ENCODE measurements around the gene BTBD9. TPM values are rescaled to one million over a fixed set of nuclear protein-coding genes. Genes with fewer than 3 reads are reported as not detected.
A peak's percentile ranks its signal among the peaks of the same experiment; 100 is the strongest.

BTBD9 gene
- total RNA-seq, 1 experiment from 2014 or later = 4.7 TPM

DNA sequence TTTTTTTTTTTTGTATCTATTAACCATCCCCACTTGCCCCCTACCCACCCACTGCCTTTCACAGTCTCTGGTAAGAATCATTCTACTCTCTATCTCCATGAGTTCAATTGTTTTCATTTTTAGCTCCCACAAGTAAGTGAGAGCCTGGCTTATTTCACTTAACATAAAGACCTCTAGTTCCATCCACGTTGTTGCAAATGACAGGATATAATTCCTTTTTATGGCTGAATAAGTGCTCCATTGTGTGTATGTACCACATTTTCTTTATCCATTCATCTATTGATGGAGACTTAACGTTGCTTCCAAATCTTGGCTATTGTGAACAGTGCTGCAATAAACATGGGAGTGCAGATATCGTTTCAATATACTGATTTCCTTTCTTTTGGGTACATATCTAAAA lies 328.5 kb downstream of the BTBD9 start:
- Histone ChIP-seq H4K20me1 (ENCODE audit: insufficient read depth, low read depth, low read length) (no peaks in the 10 kb centered on the region; the same call in 1 of the 2 replicates), H3K27me3 (ENCODE audit: low read length) (no peaks in the 10 kb centered on the region), H3K36me3 (ENCODE audit: insufficient read depth, low read length) (no peaks in the 10 kb centered on the region), H3K9ac (ENCODE audit: low read length) (no peak overlapping the region), H3K4me2 (ENCODE audit: low read depth, low read length, poor library complexity, severe bottlenecking) (no peak overlapping the region), H3K27ac (ENCODE audit: low read length) (no peak overlapping the region), H3K9me3 (ENCODE audit: low read length) (no peaks in the 10 kb centered on the region), H3K79me2 (ENCODE audit: low read length) (no peaks in the 10 kb centered on the region), H3K4me3 (ENCODE audit: low read length) (no peak overlapping the region), H3K9me2 (replicated peaks; ENCODE audit: insufficient read depth, low read length) (no peaks in the 10 kb centered on the region), H3K4me1 (ENCODE audit: low read length) (peaks cover 18% of the 10 kb centered on the region), H2AFZ (ENCODE audit: low read length) (no peak overlapping the region)
- DNase-seq = no peak

DNA sequence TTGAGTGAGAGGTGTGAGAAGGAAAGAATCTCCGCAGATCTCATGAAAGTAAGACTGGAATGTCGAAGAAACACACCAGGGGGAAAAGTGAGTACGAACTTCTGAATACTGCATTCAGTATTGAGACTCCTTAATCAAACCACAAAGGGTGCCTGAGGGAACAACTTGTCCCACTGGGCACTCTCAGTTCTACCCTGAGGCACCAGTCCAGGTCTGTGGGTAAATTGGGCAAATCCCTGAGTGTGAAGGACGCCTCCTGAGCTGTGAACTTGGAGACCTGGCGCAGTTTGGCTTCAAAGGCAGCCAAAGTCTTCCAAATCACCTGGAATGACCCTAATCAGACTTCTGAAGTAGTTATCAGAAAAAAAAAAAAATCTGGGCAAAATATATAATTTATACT lies 329.7 kb downstream of the BTBD9 start:
- Histone ChIP-seq H3K9ac (ENCODE audit: low read length) (no peak overlapping the region), H3K4me2 (ENCODE audit: low read depth, low read length, poor library complexity, severe bottlenecking) (no peak overlapping the region), H3K4me1 (ENCODE audit: low read length) (peaks cover 18% of the 10 kb centered on the region), H3K9me2 (replicated peaks; ENCODE audit: insufficient read depth, low read length) (no peaks in the 10 kb centered on the region), H3K79me2 (ENCODE audit: low read length) (no peaks in the 10 kb centered on the region), H3K4me3 (ENCODE audit: low read length) (no peak overlapping the region), H3K27me3 (ENCODE audit: low read length) (no peaks in the 10 kb centered on the region), H2AFZ (ENCODE audit: low read length) (no peak overlapping the region), H4K20me1 (ENCODE audit: insufficient read depth, low read depth, low read length) (no peaks in the 10 kb centered on the region; the same call in 1 of the 2 replicates), H3K27ac (ENCODE audit: low read length) (no peak overlapping the region), H3K36me3 (ENCODE audit: insufficient read depth, low read length) (no peaks in the 10 kb centered on the region), H3K9me3 (ENCODE audit: low read length) (no peaks in the 10 kb centered on the region)
- DNase-seq = no peak

DNA sequence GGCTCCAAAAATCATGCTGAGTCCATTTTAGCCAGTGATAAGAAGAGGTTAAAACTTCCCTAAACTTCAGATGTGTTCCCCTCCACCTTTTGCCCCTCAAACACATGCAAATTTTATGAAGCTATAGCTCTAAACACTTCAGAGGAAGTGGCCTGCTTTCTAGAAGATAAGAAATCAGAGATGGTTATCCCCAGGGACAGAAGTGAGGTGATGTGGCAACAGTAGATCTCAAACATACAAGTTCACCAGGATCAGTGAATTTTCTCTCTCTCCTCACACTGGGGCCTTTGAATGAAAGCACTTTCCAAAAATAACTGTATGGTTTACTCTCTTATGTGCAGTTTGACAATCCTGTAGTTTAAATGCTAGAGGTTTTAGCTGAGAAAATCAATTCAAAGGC lies 332.0 kb downstream of the BTBD9 start:
- no peaks in the 10 kb centered on the region; the same call in 1 of the 2 replicates for H4K20me1 ChIP-seq (ENCODE audit: insufficient read depth, low read depth, low read length)
- H3K79me2 ChIP-seq (ENCODE audit: low read length) = no peaks in the 10 kb centered on the region
- no peaks in the 10 kb centered on the region for H3K9me2 ChIP-seq (replicated peaks; ENCODE audit: insufficient read depth, low read length)
- H3K27ac ChIP-seq (ENCODE audit: low read length) = no peak overlapping the region
- H3K4me1 ChIP-seq (ENCODE audit: low read length) = peaks cover 18% of the 10 kb centered on the region
- H3K9me3 ChIP-seq (ENCODE audit: low read length) = no peaks in the 10 kb centered on the region
- no peak overlapping the region for H2AFZ ChIP-seq (ENCODE audit: low read length)
- peak overlapping the region; percentile 19 for H3K4me2 ChIP-seq (ENCODE audit: low read depth, low read length, poor library complexity, severe bottlenecking)
- no peaks in the 10 kb centered on the region for H3K36me3 ChIP-seq (ENCODE audit: insufficient read depth, low read length)
- H3K9ac ChIP-seq (ENCODE audit: low read length) = no peak overlapping the region
- DNase-seq = peak; percentile 65
- H3K27me3 ChIP-seq (ENCODE audit: low read length) = no peaks in the 10 kb centered on the region
- H3K4me3 ChIP-seq (ENCODE audit: low read length) = no peak overlapping the region

DNA sequence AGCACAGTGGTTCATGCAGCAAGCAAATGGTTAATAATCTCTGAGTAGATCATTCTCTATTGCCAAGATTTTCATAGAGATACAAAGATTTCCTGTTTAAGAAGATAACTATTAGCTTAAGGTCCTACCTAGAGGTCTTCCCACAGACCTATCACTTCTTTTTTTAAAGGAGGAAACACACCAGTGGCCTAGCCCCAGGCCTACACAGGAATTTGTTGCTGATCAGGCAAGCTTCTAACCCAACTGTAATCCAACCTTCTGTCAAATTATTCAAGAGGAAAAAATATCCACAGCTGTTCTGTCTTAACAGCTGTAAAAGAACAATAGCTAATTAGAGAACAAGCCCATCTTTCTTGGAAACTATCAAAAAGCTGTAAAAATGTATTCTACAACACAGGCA lies 332.8 kb downstream of the BTBD9 start:
- Histone ChIP-seq H3K27ac (ENCODE audit: low read length) (no peak overlapping the region), H3K4me2 (ENCODE audit: low read depth, low read length, poor library complexity, severe bottlenecking) (peak overlapping the region; percentile 19), H3K9me2 (replicated peaks; ENCODE audit: insufficient read depth, low read length) (no peaks in the 10 kb centered on the region), H3K4me3 (ENCODE audit: low read length) (no peak overlapping the region), H3K79me2 (ENCODE audit: low read length) (no peaks in the 10 kb centered on the region), H4K20me1 (ENCODE audit: insufficient read depth, low read depth, low read length) (no peaks in the 10 kb centered on the region; the same call in 1 of the 2 replicates), H3K9ac (ENCODE audit: low read length) (no peak overlapping the region), H2AFZ (ENCODE audit: low read length) (no peak overlapping the region), H3K27me3 (ENCODE audit: low read length) (no peaks in the 10 kb centered on the region), H3K4me1 (ENCODE audit: low read length) (peaks cover 18% of the 10 kb centered on the region), H3K9me3 (ENCODE audit: low read length) (no peaks in the 10 kb centered on the region), H3K36me3 (ENCODE audit: insufficient read depth, low read length) (no peaks in the 10 kb centered on the region)
- DNase-seq = no peak

DNA sequence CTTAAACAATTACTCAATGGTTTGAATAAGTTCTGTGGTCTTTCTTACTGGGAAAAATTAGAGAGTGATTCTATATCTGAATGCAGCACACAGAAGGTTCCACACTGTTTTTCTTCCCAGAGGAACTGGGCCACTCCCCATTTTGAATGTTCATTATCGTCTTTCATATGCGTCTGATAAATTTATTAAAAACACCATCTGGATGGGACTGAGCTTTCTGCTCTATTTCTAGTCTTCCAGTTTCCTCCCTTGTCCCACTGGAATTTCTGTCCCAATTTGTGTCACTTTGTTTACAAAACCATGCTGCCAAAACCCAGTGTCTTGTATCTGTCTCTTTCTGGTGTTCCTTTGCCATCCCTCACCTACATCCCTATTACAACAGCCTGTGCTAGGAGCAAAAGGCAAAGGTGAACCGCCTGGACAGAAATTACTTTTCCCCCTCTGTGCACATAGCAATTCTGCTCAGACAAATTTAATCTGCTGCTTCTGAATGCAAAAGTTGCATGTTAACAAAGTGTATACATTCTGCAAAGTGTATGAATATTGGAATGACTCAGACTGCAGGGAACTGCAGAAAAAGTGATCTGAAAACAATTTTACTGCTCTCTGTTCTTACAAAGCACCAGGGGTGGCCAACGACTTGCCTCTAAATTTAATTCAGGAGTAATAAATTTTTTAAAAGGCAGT lies 333.6 kb downstream of the BTBD9 start:
- Histone ChIP-seq H3K4me3 (ENCODE audit: low read length) (no peak overlapping the region), H3K27me3 (ENCODE audit: low read length) (no peaks in the 10 kb centered on the region), H3K9ac (ENCODE audit: low read length) (no peak overlapping the region), H3K4me2 (ENCODE audit: low read depth, low read length, poor library complexity, severe bottlenecking) (no peak overlapping the region), H3K36me3 (ENCODE audit: insufficient read depth, low read length) (no peaks in the 10 kb centered on the region), H3K9me2 (replicated peaks; ENCODE audit: insufficient read depth, low read length) (no peaks in the 10 kb centered on the region), H3K79me2 (ENCODE audit: low read length) (no peaks in the 10 kb centered on the region), H3K4me1 (ENCODE audit: low read length) (peaks cover 18% of the 10 kb centered on the region), H2AFZ (ENCODE audit: low read length) (no peak overlapping the region), H3K27ac (ENCODE audit: low read length) (no peak overlapping the region), H4K20me1 (ENCODE audit: insufficient read depth, low read depth, low read length) (no peaks in the 10 kb centered on the region; the same call in 1 of the 2 replicates), H3K9me3 (ENCODE audit: low read length) (no peaks in the 10 kb centered on the region)
- DNase-seq = no peak

- H3K4me3 ChIP-seq (ENCODE audit: low read length) = no peak overlapping the region
Observed at GRCh38 chr6:38302838-38303237, 336.9 kb downstream of the BTBD9 start.

DNA sequence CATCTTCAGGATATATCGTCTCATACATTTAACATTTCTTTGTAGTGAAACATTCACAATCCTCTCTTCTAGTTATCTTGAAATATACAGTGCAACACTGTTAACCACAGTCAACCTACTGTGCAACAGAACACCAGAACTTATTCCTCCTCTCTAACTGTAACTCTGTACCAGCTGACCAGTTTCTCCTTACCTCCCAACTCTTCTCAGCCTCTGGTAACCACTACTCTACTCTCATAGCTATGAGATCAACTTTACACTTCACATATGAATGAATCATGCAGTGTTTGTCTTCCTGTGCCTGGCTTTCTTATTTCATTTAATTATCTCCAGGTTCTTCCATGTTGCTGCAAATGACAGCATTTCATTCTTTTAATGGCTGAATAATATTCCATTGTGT lies 337.6 kb downstream of the BTBD9 start:
- Histone ChIP-seq H4K20me1 (ENCODE audit: insufficient read depth, low read depth, low read length) (no peaks in the 10 kb centered on the region), H2AFZ (ENCODE audit: low read length) (no peak overlapping the region), H3K4me2 (ENCODE audit: low read depth, low read length, poor library complexity, severe bottlenecking) (no peak overlapping the region), H3K9me2 (replicated peaks; ENCODE audit: insufficient read depth, low read length) (no peaks in the 10 kb centered on the region), H3K9ac (ENCODE audit: low read length) (no peak overlapping the region), H3K4me3 (ENCODE audit: low read length) (no peak overlapping the region), H3K27ac (ENCODE audit: low read length) (no peak overlapping the region), H3K36me3 (ENCODE audit: insufficient read depth, low read length) (no peaks in the 10 kb centered on the region), H3K27me3 (ENCODE audit: low read length) (no peaks in the 10 kb centered on the region), H3K9me3 (ENCODE audit: low read length) (no peaks in the 10 kb centered on the region), H3K4me1 (ENCODE audit: low read length) (peaks cover 7% of the 10 kb centered on the region), H3K79me2 (ENCODE audit: low read length) (no peaks in the 10 kb centered on the region)
- DNase-seq = no peak

More at GRCh38 chr6:38302838-38303237, 336.9 kb downstream of the BTBD9 start:
- H3K4me2 ChIP-seq (ENCODE audit: low read depth, low read length, poor library complexity, severe bottlenecking) = no peak overlapping the region
- no peak overlapping the region for H3K9ac ChIP-seq (ENCODE audit: low read length)
- H3K9me3 ChIP-seq (ENCODE audit: low read length) = no peaks in the 10 kb centered on the region
- H4K20me1 ChIP-seq (ENCODE audit: insufficient read depth, low read depth, low read length) = no peaks in the 10 kb centered on the region; the same call in 1 of the 2 replicates
- no peaks in the 10 kb centered on the region for H3K36me3 ChIP-seq (ENCODE audit: insufficient read depth, low read length)
- H2AFZ ChIP-seq (ENCODE audit: low read length) = no peak overlapping the region
- DNase-seq = no peak
- H3K79me2 ChIP-seq (ENCODE audit: low read length) = no peaks in the 10 kb centered on the region
- no peak overlapping the region for H3K27ac ChIP-seq (ENCODE audit: low read length)
- no peaks in the 10 kb centered on the region for H3K9me2 ChIP-seq (replicated peaks; ENCODE audit: insufficient read depth, low read length)
- no peaks in the 10 kb centered on the region for H3K27me3 ChIP-seq (ENCODE audit: low read length)
- peaks cover 14% of the 10 kb centered on the region for H3K4me1 ChIP-seq (ENCODE audit: low read length)

DNA sequence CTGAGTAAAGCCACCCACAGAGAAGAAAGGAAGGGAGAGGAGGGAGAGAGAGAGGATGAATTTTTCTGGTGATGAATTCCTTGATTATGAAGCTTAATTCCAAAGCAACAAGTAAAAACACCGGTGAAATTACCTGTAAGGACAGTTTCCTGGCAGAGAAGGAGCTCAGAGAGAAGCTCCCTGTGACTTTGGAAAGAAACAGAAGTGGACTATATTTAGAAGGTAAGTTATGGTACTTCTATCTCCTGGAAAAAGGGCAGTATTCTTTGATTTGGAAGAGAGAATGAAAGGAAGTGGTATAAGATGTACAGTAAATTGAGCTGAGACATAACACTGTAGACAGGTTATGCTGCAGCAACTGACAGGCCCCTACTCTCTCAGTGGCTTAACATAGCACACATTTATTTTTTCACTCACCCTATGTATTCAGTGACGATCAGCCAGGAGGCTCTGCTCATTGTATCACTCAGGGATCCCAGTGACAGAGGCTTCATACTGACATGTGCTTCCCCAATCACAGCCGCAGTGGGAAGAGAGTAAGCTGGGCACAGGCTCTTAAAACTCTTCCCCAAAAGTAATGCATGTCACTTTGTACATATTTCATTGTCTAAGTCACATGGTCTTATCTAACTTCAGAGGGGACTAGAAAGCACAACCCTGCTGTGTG lies 349.5 kb downstream of the BTBD9 start:
- H3K36me3 ChIP-seq (ENCODE audit: insufficient read depth, low read length) = no peaks in the 10 kb centered on the region
- H3K9me2 ChIP-seq (replicated peaks; ENCODE audit: insufficient read depth, low read length) = no peaks in the 10 kb centered on the region
- H2AFZ ChIP-seq (ENCODE audit: low read length) = no peak overlapping the region
- H4K20me1 ChIP-seq (ENCODE audit: insufficient read depth, low read depth, low read length) = no peaks in the 10 kb centered on the region
- no peak overlapping the region for H3K4me3 ChIP-seq (ENCODE audit: low read length)
- no peak overlapping the region for H3K4me2 ChIP-seq (ENCODE audit: low read depth, low read length, poor library complexity, severe bottlenecking)
- H3K27me3 ChIP-seq (ENCODE audit: low read length) = no peaks in the 10 kb centered on the region
- no peaks in the 10 kb centered on the region for H3K4me1 ChIP-seq (ENCODE audit: low read length)
- no peaks in the 10 kb centered on the region for H3K79me2 ChIP-seq (ENCODE audit: low read length)
- no peak overlapping the region for H3K9ac ChIP-seq (ENCODE audit: low read length)
- H3K27ac ChIP-seq (ENCODE audit: low read length) = no peak overlapping the region
- DNase-seq = no peak
- no peaks in the 10 kb centered on the region for H3K9me3 ChIP-seq (ENCODE audit: low read length)

All from Karpas-422 (cell line).